Glutamatergic neuron (in vitro differentiated cells): ENCODE measurements around the gene PADI2. TPM values are rescaled to one million over a fixed set of nuclear protein-coding genes. Genes with fewer than 3 reads are reported as not detected.

Experiments
- DNase-seq: peaks from one replicate; pipeline ENCODE4 v3.0.0; 2022
- H3K27ac Mint-ChIP-seq: one replicate; pipeline ENCODE4 v1.8.0; 2020; ENCODE audit warnings: mild to moderate bottlenecking, mixed read lengths, inconsistent platforms; ENCODE audit not compliant: unreplicated experiment
- H3K27me3 Mint-ChIP-seq: one replicate; pipeline ENCODE4 v1.8.0; 2020; ENCODE audit warnings: mild to moderate bottlenecking, moderate library complexity, mixed read lengths, inconsistent platforms; ENCODE audit not compliant: unreplicated experiment
- H3K36me3 Mint-ChIP-seq: one replicate; pipeline ENCODE4 v1.8.0; 2020; ENCODE audit warnings: mild to moderate bottlenecking, mixed read lengths, inconsistent platforms; ENCODE audit not compliant: unreplicated experiment
- H3K4me1 Mint-ChIP-seq: one replicate; pipeline ENCODE4 v1.8.0; 2020; ENCODE audit warnings: mild to moderate bottlenecking, low read depth, mixed read lengths, inconsistent platforms; ENCODE audit not compliant: unreplicated experiment
- H3K4me3 Mint-ChIP-seq: one replicate; pipeline ENCODE4 v1.8.0; 2020; ENCODE audit warnings: mild to moderate bottlenecking, mixed read lengths, inconsistent platforms; ENCODE audit not compliant: unreplicated experiment
- H3K9me3 Mint-ChIP-seq: one replicate; pipeline ENCODE4 v1.8.0; 2020; ENCODE audit warnings: mild to moderate bottlenecking, moderate library complexity, mixed read lengths, inconsistent platforms; ENCODE audit not compliant: unreplicated experiment
- CTCF ChIP-seq: fragments of 200-600 bp; sonication (generic); IDR thresholded peaks from one replicate; pipeline ENCODE4 v1.5.0; 2021; ENCODE audit not compliant: partially characterized antibody, unreplicated experiment
- total RNA-seq: library from RNA; stranded (reverse); fragmentation: NEBNext Ultra II Directional; extraction: Animal tissue kit (Norgen Biotek cat#: 25700); gene quantifications from one replicate; pipeline ENCODE4 v1.2.1, GENCODE V29; 2021; ENCODE audit not compliant: unreplicated experiment

Gene PADI2
- total RNA-seq, 1 donor from 2014 or later: 0.74 TPM

DNA sequence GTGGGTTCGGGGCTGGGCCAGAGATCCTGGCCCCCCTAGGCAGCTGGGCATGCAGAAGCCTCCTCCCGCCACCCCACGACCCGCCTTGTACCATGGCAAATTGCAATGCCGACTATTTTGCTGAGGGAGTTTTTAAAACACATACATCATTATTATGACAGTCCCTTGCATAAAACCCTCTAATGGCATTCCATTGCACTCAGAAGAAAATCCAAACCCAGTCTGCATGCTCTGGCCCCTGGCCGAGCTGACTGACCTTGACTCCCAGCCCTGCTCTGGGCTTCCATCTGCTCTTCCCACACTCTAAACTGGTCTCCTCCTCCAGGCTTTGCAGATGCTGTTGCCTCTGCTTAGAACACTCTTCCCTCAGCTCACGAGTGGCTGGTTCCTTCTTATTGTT lies 28.0 kb downstream of the PADI2 start:
- DNase-seq: no peak
- H3K27me3 Mint-ChIP-seq: peaks cover 10% of the 10 kb centered on the region
- no peaks in the 10 kb centered on the region for H3K4me1 Mint-ChIP-seq
- H3K36me3 Mint-ChIP-seq: peaks cover 12% of the 10 kb centered on the region
- TF ChIP-seq CTCF: no peak
- peaks cover 3% of the 10 kb centered on the region for H3K9me3 Mint-ChIP-seq
- no peak overlapping the region for H3K4me3 Mint-ChIP-seq
- H3K27ac Mint-ChIP-seq: no peak overlapping the region

GRCh38 chr1:17089506-17089905 lies 29.7 kb downstream of the PADI2 start:
- no peak for TF ChIP-seq CTCF
- Mint-ChIP-seq H3K27me3 (peaks cover 10% of the 10 kb centered on the region), H3K36me3 (peaks cover 12% of the 10 kb centered on the region), H3K4me1 (no peaks in the 10 kb centered on the region), H3K27ac (no peak overlapping the region), H3K4me3 (no peak overlapping the region), H3K9me3 (peaks cover 1% of the 10 kb centered on the region)
- DNase-seq: no peak

DNA sequence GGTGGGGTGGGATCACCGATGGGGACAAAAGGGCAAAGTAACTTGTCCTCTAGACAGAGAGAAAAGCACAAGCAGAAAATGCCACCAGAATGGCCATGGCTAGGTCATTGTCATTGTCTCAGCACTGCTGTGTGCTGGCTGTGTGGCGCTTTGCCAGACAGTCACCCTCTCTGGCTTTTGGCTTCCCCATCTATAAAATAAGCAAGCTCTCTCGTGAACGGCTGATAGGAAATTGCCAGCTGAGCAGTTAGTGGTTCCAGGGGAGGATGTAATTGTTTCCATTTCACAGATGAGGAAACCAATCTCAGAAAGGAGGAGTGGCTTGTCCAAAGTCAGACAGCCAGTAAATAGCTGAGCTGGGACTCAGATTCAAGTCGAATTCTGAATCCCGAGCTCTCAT lies 32.5 kb downstream of the PADI2 start:
- DNase-seq: no peak
- Mint-ChIP-seq H3K27me3 (peaks cover 7% of the 10 kb centered on the region), H3K36me3 (peaks cover 12% of the 10 kb centered on the region), H3K27ac (no peak overlapping the region), H3K4me3 (no peak overlapping the region), H3K9me3 (peaks cover 1% of the 10 kb centered on the region), H3K4me1 (no peaks in the 10 kb centered on the region)
- no peak for TF ChIP-seq CTCF

DNA sequence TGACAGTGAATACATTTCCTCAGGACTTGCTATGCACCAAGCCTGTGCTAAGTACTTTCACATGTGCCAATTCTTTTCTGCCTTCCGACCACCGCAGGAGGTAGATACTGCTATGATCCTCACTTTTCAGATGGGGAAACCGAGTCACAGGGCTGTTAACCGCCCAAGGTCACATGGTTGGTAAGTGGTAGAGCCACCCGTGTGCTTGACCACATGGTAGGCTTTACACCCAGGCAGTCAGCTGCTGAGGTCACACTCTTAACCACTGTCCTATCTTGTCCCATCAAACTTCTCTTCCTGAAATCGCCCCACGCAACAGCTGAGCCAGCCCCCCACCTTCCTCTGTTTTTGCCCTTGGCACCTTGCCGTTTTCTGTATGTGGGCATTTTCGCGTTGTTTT lies 34.5 kb downstream of the PADI2 start:
- Mint-ChIP-seq H3K4me3 (no peak overlapping the region), H3K27me3 (peaks cover 3% of the 10 kb centered on the region), H3K36me3 (no peaks in the 10 kb centered on the region), H3K27ac (no peak overlapping the region), H3K4me1 (no peaks in the 10 kb centered on the region), H3K9me3 (no peaks in the 10 kb centered on the region)
- TF ChIP-seq CTCF: no peak
- DNase-seq: no peak

- Mint-ChIP-seq H3K36me3 (no peaks in the 10 kb centered on the region), H3K4me3 (no peak overlapping the region), H3K27ac (no peak overlapping the region), H3K27me3 (peaks cover 3% of the 10 kb centered on the region), H3K9me3 (no peaks in the 10 kb centered on the region), H3K4me1 (no peaks in the 10 kb centered on the region)
- no peak for TF ChIP-seq CTCF
- DNase-seq: no peak
These were observed 36.5 kb downstream of the PADI2 start for GRCh38 chr1:17082761-17083160.
